ENCODE results near the gene SENP2. TPM values are rescaled to one million over a fixed set of nuclear protein-coding genes. Genes with fewer than 3 reads are reported as not detected.

The SENP2 gene
- total RNA-seq, 1 donor from 2014 or later: 39.1 TPM

DNA sequence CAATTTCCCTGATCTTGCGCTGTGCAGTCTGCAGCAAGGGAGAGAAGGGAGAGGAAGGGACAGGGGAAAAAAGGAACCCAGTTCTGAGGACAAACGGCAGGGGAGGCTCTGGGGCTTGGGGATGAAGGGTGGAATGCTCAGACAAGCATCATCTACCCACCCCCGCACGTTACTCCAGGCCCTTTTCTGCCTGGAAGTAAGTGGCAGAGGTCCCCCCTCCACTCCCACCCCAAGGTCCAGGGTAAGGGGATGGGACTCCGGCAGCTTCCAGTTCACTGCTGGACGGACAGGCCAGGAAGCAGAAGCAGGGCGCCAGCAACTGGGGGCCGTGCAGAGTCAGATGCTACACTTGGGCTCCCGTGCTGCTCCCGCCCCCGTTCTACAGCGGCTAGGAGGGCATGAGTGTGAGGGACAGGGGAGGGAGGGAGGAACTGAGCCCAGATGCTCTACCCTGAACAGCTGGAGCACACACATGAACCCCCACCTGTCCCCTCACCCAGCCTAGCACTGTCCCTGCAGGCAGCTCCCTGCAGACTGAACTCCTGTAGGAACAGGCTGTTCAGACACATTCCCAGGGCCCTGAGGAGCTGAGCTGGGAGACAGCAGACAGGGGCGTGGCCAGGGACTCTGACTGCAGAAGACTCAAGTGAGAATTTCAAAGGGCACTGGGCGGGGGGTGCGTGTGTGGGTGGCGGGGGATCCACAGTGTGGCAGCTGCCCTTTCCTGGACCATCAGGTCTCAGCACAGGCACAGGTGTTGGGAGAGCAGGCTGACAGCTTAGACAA is 59.7 kb downstream of the SENP2 start:
- Histone ChIP-seq H3K27me3 (ENCODE audit: control insufficient read depth in 3 of 3, insufficient read depth in 3 of 3, low read length in 3 of 3) (no peaks in the 10 kb centered on the region), H3K9me3 (ENCODE audit: control insufficient read depth in 3 of 3, low read length in 3 of 3) (no peaks in the 10 kb centered on the region), H3K27ac (ENCODE audit: low read depth, low read length) (no peak overlapping the region), H3K4me1 (ENCODE audit: control insufficient read depth in 3 of 3, insufficient read depth in 3 of 3, low read length in 3 of 3) (no peaks in the 10 kb centered on the region), H3K9ac (ENCODE audit: low read depth in 1 of 3, low read length in 3 of 3) (no peak overlapping the region), H3K4me3 (ENCODE audit: low read length in 3 of 3) (no peak overlapping the region), H3K36me3 (ENCODE audit: control insufficient read depth in 3 of 3, insufficient read depth in 3 of 3, low read length in 3 of 3) (no peaks in the 10 kb centered on the region)

DNA sequence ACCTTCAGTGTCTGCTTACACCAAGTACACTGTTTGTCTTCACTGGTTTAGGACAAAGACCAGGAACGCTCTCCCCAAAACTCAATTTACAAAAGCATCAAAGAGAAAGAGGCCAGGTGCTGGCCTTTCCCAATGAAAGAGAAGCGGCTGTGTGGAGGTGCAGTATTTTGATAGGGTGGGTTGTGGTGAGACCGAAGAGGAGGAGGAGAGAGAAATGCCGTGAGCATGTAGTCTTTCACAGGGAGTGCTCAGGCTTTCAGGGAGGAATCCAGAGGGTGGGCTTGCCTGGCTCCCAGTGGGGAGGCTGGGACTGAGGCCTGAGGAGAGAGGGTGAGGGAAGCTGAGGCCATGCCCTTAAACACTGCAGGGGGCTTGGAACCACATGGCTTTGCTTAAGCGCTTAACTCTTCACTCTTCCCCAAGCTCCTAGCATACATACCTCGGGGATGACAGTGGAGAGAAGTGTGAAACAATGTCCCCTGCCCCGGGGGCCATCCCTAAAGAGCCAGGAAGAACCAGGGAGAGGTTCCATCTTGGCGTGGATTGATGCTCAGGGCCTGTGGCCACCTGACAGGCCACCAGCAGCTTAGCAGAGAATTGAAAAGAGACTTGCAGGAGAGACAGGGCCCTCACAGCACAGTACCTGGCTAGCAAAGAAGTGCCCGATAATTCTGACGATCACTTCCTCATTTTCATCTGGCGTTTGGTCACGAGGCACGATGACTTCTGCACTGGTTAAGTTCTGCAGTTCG is 60.5 kb downstream of the SENP2 start:
- Histone ChIP-seq H3K4me1 (ENCODE audit: control insufficient read depth in 3 of 3, insufficient read depth in 3 of 3, low read length in 3 of 3) (no peaks in the 10 kb centered on the region), H3K9me3 (ENCODE audit: control insufficient read depth in 3 of 3, low read length in 3 of 3) (no peaks in the 10 kb centered on the region), H3K4me3 (ENCODE audit: low read length in 3 of 3) (no peak overlapping the region), H3K36me3 (ENCODE audit: control insufficient read depth in 3 of 3, insufficient read depth in 3 of 3, low read length in 3 of 3) (no peaks in the 10 kb centered on the region), H3K27ac (ENCODE audit: low read depth, low read length) (no peak overlapping the region), H3K27me3 (ENCODE audit: control insufficient read depth in 3 of 3, insufficient read depth in 3 of 3, low read length in 3 of 3) (no peaks in the 10 kb centered on the region), H3K9ac (ENCODE audit: low read depth in 1 of 3, low read length in 3 of 3) (no peak overlapping the region)

DNA sequence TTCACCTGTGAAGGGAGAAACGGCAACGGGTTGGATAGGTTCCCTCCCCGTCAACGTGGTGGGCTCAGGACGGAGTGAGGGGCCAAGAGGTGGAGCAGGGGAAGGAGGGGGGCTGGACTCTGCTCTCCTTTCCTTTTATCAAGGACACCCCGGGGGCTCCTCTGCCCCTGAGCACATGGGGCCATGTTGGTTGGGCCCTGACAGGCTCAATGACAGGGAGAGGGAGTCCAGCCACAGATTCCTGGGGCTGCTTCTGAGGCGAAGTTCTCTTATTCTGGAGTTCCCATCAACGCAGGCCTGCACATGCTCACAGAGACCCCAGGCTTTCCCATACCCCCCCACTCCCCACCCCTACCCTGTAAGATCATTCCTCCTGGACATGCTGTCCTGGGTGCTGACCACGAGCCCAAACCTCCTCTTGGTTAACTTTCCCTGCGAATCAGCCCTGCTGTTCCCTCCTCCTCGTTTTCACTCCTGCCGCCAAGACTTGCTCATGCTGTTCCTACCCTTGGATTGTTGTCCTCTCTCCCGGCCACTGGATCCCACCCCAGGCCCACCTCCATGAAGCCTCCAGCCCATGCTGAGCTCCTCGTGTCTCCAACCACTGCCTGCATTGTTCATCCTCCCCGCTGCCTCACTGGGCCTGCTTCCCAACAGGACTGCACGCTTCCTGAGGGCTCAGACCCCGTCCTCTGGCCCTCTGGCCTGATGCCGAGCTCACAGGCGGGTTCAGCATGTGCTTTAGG is 61.2 kb downstream of the SENP2 start:
- no peak overlapping the region for H3K27ac ChIP-seq (ENCODE audit: low read depth, low read length)
- no peak overlapping the region for H3K9ac ChIP-seq (ENCODE audit: low read depth in 1 of 3, low read length in 3 of 3)
- H3K36me3 ChIP-seq (ENCODE audit: control insufficient read depth in 3 of 3, insufficient read depth in 3 of 3, low read length in 3 of 3): no peaks in the 10 kb centered on the region
- no peaks in the 10 kb centered on the region for H3K4me1 ChIP-seq (ENCODE audit: control insufficient read depth in 3 of 3, insufficient read depth in 3 of 3, low read length in 3 of 3)
- H3K27me3 ChIP-seq (ENCODE audit: control insufficient read depth in 3 of 3, insufficient read depth in 3 of 3, low read length in 3 of 3): no peaks in the 10 kb centered on the region
- no peak overlapping the region for H3K4me3 ChIP-seq (ENCODE audit: low read length in 3 of 3)
- H3K9me3 ChIP-seq (ENCODE audit: control insufficient read depth in 3 of 3, low read length in 3 of 3): no peaks in the 10 kb centered on the region

DNA sequence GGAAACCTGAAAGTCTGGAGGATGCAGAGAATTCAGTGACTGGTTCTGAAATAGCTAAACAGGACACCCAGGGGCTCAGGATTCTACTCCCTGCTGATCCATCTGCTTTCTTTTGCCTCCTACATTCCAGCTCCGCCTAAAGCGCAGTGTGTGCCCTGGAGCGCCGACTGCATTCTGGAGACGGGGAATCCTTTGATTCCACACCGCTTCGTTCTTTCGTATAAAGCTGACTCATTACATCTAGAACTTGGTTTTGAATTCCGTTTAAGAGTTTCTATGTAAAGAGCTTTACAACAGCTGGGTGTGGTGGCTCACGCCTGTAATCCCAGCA is 61.8 kb downstream of the SENP2 start:
- Histone ChIP-seq H3K9ac (ENCODE audit: low read depth in 1 of 3, low read length in 3 of 3) (no peak overlapping the region), H3K27ac (ENCODE audit: low read depth, low read length) (no peak overlapping the region), H3K36me3 (ENCODE audit: control insufficient read depth in 3 of 3, insufficient read depth in 3 of 3, low read length in 3 of 3) (no peaks in the 10 kb centered on the region), H3K4me3 (ENCODE audit: low read length in 3 of 3) (no peak overlapping the region), H3K27me3 (ENCODE audit: control insufficient read depth in 3 of 3, insufficient read depth in 3 of 3, low read length in 3 of 3) (no peaks in the 10 kb centered on the region), H3K9me3 (ENCODE audit: control insufficient read depth in 3 of 3, low read length in 3 of 3) (no peaks in the 10 kb centered on the region), H3K4me1 (ENCODE audit: control insufficient read depth in 3 of 3, insufficient read depth in 3 of 3, low read length in 3 of 3) (no peaks in the 10 kb centered on the region)

DNA sequence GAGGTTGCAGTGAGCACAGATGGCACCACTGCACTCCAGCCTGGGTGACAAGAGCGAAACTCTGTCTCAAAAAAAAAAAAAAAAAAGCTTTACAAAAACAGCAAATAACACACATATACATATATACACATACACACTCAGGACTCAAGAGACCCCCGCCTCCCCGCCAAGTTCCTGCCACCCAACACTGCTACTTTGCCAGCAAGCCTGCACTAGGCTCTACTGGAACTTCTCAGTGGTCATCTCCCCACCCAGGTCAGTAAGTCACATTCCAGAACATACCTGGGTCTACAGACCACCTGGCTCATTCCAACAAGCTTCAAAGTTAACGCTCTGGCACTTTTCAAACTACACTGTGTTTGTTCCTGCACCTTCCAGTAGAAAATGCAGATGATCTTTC is 62.3 kb downstream of the SENP2 start:
- Histone ChIP-seq H3K4me3 (ENCODE audit: low read length in 3 of 3) (no peak overlapping the region), H3K27ac (ENCODE audit: low read depth, low read length) (no peak overlapping the region), H3K9me3 (ENCODE audit: control insufficient read depth in 3 of 3, low read length in 3 of 3) (no peaks in the 10 kb centered on the region), H3K4me1 (ENCODE audit: control insufficient read depth in 3 of 3, insufficient read depth in 3 of 3, low read length in 3 of 3) (no peaks in the 10 kb centered on the region), H3K9ac (ENCODE audit: low read depth in 1 of 3, low read length in 3 of 3) (no peak overlapping the region), H3K27me3 (ENCODE audit: control insufficient read depth in 3 of 3, insufficient read depth in 3 of 3, low read length in 3 of 3) (no peaks in the 10 kb centered on the region), H3K36me3 (ENCODE audit: control insufficient read depth in 3 of 3, insufficient read depth in 3 of 3, low read length in 3 of 3) (no peaks in the 10 kb centered on the region)

DNA sequence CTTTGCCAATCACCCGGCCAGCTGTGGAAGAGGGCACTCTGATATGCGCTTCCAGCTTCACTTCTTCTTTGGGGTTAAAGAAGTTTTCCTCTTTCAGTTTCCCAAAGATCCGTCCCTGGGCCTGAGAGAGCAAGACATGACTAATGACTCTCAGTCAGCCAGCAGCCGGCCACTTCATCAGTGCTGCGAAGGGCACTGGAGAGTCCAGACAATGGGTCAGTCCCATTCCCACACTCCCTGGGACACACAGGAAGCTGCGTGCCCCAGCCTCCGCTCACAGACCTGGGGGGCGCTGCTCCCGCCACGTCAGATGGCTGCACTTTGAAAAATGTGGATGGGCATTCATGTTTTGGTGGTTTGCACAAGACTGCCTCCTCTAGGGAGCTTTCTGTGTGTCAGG is 63.3 kb downstream of the SENP2 start:
- no peak overlapping the region for H3K27ac ChIP-seq (ENCODE audit: low read depth, low read length)
- no peaks in the 10 kb centered on the region for H3K9me3 ChIP-seq (ENCODE audit: control insufficient read depth in 3 of 3, low read length in 3 of 3)
- no peak overlapping the region for H3K4me3 ChIP-seq (ENCODE audit: low read length in 3 of 3)
- no peaks in the 10 kb centered on the region for H3K4me1 ChIP-seq (ENCODE audit: control insufficient read depth in 3 of 3, insufficient read depth in 3 of 3, low read length in 3 of 3)
- no peaks in the 10 kb centered on the region for H3K36me3 ChIP-seq (ENCODE audit: control insufficient read depth in 3 of 3, insufficient read depth in 3 of 3, low read length in 3 of 3)
- no peak overlapping the region for H3K9ac ChIP-seq (ENCODE audit: low read depth in 1 of 3, low read length in 3 of 3)
- no peaks in the 10 kb centered on the region for H3K27me3 ChIP-seq (ENCODE audit: control insufficient read depth in 3 of 3, insufficient read depth in 3 of 3, low read length in 3 of 3)

DNA sequence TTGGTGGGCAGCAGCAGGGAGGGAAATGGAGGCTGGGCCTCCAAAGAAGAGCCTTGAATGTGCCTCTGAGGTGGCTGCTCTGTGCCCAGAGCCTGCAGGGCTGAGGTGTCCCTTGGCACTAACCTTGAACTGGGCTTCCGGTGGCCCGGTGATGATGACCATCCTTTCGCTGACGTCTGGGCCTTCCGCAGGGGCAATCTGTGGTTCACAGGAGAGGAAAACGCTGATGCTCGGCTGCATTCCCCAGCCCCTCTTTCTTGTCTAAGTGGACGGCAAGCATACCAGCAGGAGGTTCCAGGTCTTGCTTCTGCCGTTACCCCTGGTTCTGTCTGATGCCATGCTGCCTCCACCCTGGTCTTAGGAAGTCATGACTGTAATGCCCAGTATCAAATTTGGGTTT is 65.9 kb downstream of the SENP2 start:
- no peak overlapping the region for H3K4me3 ChIP-seq (ENCODE audit: low read length in 3 of 3)
- H3K36me3 ChIP-seq (ENCODE audit: control insufficient read depth in 3 of 3, insufficient read depth in 3 of 3, low read length in 3 of 3): no peaks in the 10 kb centered on the region
- peaks cover 0 to 8% (median under 1%) of the 10 kb centered on the region in 3 donors for H3K4me1 ChIP-seq (ENCODE audit: control insufficient read depth in 3 of 3, insufficient read depth in 3 of 3, low read length in 3 of 3)
- no peak overlapping the region for H3K9ac ChIP-seq (ENCODE audit: low read depth in 1 of 3, low read length in 3 of 3)
- H3K27ac ChIP-seq (ENCODE audit: low read depth, low read length): no peak overlapping the region
- no peaks in the 10 kb centered on the region for H3K9me3 ChIP-seq (ENCODE audit: control insufficient read depth in 3 of 3, low read length in 3 of 3)
- H3K27me3 ChIP-seq (ENCODE audit: control insufficient read depth in 3 of 3, insufficient read depth in 3 of 3, low read length in 3 of 3): no peaks in the 10 kb centered on the region

DNA sequence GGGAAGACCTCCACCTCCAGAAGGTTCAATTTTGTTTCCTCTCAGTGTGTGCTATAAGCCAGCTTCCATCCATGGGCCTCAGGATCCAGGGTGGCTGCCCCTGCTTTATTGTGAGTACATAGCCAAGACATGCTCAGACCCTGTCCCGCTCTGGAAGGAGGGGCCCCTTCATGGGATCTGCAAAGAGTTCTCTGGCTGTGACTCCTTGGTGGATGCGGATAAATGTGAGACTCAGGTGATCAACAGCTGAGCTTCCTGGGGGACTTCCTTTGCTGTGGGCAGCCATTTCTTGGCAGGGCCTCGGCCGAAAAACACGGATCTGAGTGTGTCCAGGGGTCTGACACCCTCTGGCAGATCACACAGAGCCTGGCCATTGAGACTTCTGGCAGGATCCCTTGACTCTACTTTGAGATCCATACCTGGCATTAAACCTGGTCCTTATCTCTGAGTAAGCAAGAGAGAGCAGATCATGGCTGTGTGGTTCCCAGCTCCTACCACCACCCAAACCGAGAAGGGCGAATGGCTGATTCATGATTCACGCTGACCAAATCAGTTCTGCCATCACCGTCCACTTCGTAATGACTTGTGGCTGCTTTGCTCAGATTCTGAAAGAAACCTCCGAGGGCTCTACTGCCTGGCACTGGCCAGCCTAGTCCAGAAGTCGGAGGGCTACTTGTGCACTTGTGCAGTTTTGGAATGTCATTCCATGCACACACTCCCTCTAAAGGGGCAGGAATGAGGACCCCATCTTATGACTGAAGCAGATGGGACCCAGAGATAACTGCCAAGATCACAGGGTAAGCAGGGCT is 68.1 kb downstream of the SENP2 start:
- peaks cover 9 to 12% (median 10%) of the 10 kb centered on the region in 3 donors for H3K4me1 ChIP-seq (ENCODE audit: control insufficient read depth in 3 of 3, insufficient read depth in 3 of 3, low read length in 3 of 3)
- H3K36me3 ChIP-seq (ENCODE audit: control insufficient read depth in 3 of 3, insufficient read depth in 3 of 3, low read length in 3 of 3): no peaks in the 10 kb centered on the region
- H3K9ac ChIP-seq (ENCODE audit: low read depth in 1 of 3, low read length in 3 of 3): no peak overlapping the region
- H3K27ac ChIP-seq (ENCODE audit: low read depth, low read length): no peak overlapping the region
- H3K4me3 ChIP-seq (ENCODE audit: low read length in 3 of 3): no peak overlapping the region
- H3K9me3 ChIP-seq (ENCODE audit: control insufficient read depth in 3 of 3, low read length in 3 of 3): no peaks in the 10 kb centered on the region
- no peaks in the 10 kb centered on the region for H3K27me3 ChIP-seq (ENCODE audit: control insufficient read depth in 3 of 3, insufficient read depth in 3 of 3, low read length in 3 of 3)

DNA sequence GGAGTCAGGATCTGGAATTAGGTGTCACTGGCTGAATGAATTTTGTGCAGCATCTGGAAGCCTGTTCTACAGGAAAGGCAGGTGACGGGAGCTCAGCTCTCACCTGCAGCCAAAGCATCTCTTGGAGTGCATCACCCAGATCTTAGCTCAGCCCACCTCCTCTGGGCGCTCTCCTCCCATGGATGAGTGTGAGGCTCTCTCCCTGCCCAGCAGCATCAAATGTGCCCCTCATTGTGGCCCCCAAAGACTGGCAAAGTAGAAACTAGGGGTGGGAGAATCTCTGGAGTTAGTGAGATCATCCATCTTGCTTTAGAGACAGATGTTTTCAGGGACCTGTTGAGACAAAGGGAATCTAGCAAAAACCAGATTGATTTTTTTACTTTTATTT is 68.7 kb downstream of the SENP2 start:
- no peak overlapping the region for H3K9ac ChIP-seq (ENCODE audit: low read depth in 1 of 3, low read length in 3 of 3)
- no peaks in the 10 kb centered on the region for H3K36me3 ChIP-seq (ENCODE audit: control insufficient read depth in 3 of 3, insufficient read depth in 3 of 3, low read length in 3 of 3)
- H3K27me3 ChIP-seq (ENCODE audit: control insufficient read depth in 3 of 3, insufficient read depth in 3 of 3, low read length in 3 of 3): no peaks in the 10 kb centered on the region
- H3K9me3 ChIP-seq (ENCODE audit: control insufficient read depth in 3 of 3, low read length in 3 of 3): no peaks in the 10 kb centered on the region
- peaks cover 9 to 12% (median 10%) of the 10 kb centered on the region in 3 donors for H3K4me1 ChIP-seq (ENCODE audit: control insufficient read depth in 3 of 3, insufficient read depth in 3 of 3, low read length in 3 of 3)
- no peak overlapping the region for H3K27ac ChIP-seq (ENCODE audit: low read depth, low read length)
- H3K4me3 ChIP-seq (ENCODE audit: low read length in 3 of 3): no peak overlapping the region

Data from skeletal muscle tissue (tissue), 4 donors.